ENCODE results near the gene NEK8.
A peak's percentile ranks its signal among the peaks of the same experiment; 100 is the strongest.

Gene NEK8

DNA sequence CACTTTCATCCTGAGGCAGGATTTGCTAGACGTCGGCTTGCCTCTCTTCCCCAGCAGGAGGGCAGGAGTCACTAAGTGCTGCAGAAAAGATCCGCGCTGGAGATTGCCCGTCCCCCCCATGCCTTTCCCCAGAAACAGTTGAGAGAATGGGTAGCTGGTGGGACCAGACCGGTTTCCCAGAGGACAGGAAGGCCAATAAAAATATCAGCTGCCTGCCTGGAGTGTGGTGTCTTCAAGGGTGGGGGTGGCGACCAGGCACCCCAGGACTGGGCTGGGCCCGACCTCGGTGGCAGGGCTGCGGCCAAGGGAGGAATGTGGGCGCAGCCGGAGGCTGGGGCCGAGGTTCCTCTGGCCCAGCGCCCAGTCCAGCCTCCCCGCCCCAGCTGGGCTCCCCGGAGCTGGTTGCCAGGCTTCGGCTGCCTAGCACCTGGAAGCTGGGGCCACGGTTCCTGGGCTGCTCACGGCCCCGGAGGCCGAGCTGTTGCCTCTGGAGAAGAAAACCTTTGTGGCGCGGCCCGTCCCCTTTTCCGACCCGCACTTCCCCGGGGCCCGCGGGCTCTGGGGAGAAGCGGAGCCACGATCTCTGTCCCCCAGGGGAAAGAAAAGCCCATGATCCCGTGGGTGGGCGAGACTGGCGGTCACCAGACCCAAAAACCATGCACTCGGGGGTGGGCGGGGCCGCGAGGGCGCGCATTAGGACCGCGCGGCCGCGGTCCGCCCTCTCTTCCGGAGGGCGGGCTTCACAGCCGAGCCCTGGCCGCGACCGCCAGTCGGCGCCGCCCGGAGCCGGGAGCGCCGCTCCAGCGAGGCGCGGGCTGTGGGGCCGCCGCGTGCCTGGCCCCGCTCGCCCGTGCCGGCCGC, 14.9 kb downstream of the NEK8 start, which contains the start of gene TRAF4:
TSS of gene TRAF4 (plus strand) at position 769 of the 861 bp plus-strand sequence. CDS start 102 bp downstream, outside the sequence.
- DNase-seq (ENCODE audit: low read depth in 2 of 2), result peak; percentile 83 to 86
- TF ChIP-seq, protein P1, sequence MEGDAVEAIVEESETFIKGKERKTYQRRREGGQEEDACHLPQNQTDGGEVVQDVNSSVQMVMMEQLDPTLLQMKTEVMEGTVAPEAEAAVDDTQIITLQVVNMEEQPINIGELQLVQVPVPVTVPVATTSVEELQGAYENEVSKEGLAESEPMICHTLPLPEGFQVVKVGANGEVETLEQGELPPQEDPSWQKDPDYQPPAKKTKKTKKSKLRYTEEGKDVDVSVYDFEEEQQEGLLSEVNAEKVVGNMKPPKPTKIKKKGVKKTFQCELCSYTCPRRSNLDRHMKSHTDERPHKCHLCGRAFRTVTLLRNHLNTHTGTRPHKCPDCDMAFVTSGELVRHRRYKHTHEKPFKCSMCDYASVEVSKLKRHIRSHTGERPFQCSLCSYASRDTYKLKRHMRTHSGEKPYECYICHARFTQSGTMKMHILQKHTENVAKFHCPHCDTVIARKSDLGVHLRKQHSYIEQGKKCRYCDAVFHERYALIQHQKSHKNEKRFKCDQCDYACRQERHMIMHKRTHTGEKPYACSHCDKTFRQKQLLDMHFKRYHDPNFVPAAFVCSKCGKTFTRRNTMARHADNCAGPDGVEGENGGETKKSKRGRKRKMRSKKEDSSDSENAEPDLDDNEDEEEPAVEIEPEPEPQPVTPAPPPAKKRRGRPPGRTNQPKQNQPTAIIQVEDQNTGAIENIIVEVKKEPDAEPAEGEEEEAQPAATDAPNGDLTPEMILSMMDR (IDR thresholded peaks at IDR 0.05; ENCODE audit: low read depth, low read length), result peak; percentile 14
- peak within 1 kb of the TSS; percentile 68 to 82 for H3K4me3 ChIP-seq (replicated peaks in 1 of 2; ENCODE audit: low read depth in 2 of 2, low read length in 2 of 2)

DNA sequence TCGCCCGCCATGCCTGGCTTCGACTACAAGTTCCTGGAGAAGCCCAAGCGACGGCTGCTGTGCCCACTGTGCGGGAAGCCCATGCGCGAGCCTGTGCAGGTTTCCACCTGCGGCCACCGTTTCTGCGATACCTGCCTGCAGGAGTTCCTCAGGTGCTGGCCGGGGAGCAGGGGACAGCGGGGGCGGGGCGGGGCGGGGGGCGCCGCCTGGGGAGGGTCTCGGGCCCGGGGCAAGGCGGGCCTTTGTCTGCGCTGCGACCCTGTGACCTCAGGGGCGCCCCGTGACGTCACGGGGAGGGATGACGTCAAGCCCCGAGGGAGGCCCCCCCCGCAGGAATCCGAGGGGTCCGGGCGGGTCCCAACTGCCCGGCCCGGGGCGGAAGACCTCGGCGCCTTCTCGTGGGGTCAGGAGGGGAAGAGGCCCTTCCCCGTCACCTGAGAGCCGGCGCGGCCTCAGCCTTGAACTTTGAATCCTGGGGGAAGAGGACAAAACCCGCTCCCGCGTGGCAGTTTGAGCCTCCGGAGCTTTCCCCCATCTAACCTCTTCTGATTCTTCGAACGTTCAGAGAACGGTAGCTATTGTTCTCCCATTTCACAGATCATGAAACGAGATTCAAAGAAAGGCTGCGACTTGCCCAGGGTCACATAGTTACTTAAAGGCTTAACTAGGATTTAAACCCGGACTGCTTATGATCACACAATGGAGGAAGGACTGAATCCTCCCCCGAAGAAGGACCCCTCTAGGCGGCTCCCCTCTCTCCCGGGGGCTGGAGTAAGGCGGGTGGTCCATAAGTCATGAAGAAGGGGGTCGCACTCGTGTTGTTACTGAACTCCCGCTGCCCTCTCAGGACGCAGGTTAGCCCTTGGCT, 15.8 kb downstream of the NEK8 start:
- H3K4me3 ChIP-seq (replicated peaks in 1 of 2; ENCODE audit: low read depth in 2 of 2, low read length in 2 of 2), result peak overlapping the region; percentile 68 to 82
- TF ChIP-seq, protein P1 (IDR thresholded peaks at IDR 0.05; ENCODE audit: low read depth, low read length), result no peak
- peak; percentile 56 to 78 for DNase-seq (ENCODE audit: low read depth in 2 of 2)

DNA sequence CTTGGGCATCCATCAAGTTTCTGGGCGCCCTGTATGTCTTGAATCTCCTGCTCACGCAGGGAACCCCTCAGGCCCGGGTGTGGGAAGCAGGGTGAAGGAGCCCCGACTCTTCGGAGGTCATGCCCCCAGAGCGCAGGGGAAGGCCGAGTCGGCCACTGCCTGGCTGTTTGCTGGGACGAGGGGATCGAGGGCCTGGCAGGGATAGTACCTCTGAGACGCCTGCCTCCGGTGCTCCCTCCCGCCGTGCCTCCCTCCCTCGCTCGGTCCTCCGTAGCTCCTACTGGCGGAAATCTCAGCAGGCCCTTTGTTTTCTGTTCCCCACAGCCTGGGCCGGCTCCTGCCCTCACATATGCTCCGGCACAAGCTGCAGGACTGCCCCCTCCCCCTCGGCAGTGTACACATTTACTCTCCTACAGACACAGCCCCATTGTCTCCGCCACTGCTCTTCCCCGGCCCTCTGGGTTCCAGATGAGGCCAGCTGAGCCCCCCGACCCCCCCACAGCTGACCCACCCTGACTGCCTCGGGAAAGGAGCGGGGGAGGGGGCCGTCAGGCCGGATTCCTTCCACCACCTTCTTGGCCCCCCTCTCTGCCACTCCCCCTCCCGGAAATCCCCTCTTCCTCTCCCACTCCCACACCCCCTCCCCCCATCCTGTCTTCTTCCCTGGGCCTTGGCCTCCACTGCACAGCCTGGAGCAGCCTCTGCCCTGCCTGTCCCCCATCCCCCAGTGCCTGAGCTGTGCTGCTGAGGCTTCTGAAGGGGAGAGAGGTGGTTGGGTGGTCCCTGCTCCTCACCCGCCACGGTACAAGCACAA, 16.6 kb downstream of the NEK8 start:
- TF ChIP-seq, protein P1 (IDR thresholded peaks at IDR 0.05; ENCODE audit: low read depth, low read length), result no peak
- peak; percentile 59 to 70 for DNase-seq (ENCODE audit: low read depth in 2 of 2)
- H3K4me3 ChIP-seq (replicated peaks in 1 of 2; ENCODE audit: low read depth in 2 of 2, low read length in 2 of 2), result peak overlapping the region; percentile 68 to 82

DNA sequence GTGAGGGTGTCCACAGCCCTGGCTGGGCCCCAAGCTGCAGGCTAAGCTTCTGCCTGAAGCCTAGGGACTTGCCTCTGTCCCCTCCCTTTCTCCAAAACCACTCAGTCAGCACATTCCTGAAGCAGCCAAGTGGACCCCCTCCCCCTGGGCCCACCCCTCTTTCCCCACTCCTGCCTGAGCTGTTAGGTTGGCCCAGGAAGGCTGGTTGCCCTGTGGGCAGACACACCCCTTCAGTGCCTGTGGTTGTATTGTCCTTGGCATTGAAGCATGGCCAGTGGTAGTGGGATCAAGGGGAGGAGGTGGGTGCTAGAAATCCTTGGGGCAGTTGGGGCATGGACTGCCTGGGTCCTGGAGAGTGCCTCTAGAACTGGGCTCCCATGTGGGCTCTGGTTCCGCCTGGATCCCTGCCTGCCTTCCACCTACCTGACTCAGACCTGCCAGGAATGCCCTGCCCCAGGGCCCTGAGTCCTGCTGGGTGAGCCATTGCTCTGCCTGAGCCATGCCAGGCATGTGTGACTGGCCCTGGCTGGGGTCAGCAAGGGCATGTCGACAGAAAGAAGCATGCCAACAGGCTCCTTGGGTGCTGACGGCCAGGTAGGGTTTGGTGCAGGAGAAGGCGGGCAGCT, 17.3 kb downstream of the NEK8 start:
- peak overlapping the region; percentile 68 to 82 for H3K4me3 ChIP-seq (replicated peaks in 1 of 2; ENCODE audit: low read depth in 2 of 2, low read length in 2 of 2)
- TF ChIP-seq, protein P1 (IDR thresholded peaks at IDR 0.05; ENCODE audit: low read depth, low read length), result no peak
- DNase-seq (ENCODE audit: low read depth in 2 of 2), result no peak

DNA sequence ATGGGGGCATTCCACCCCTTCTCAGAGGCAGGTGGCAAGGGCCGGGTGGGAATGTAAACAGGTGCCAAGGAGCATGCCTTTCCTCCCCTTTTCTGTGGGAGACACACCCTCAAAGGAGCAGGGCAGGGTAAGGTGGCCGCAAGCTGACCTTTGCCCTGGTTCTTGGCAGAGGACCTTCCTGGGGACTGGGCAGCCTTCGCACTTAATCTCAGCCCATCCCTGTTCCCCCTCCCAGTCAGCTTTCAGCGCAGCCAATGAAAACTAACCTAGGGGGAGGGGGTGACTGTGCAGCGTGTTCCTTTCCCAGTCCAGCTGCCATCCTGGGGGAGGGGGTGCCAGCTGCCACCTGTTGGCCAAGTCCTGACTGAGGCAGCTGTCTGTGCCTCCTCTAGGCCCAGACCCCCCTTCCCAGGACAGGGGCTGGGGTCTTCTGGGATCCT, 18.0 kb downstream of the NEK8 start:
- no peak for DNase-seq (ENCODE audit: low read depth in 2 of 2)
- TF ChIP-seq, protein P1 (IDR thresholded peaks at IDR 0.05; ENCODE audit: low read depth, low read length), result no peak
- peak overlapping the region in 1 of 2 donors; percentile 82 for H3K4me3 ChIP-seq (replicated peaks in 1 of 2; ENCODE audit: low read depth in 2 of 2, low read length in 2 of 2)

Measured in cardiac fibroblast (primary cell).